Effector CD8-positive, alpha-beta T cell (primary cell): Measurements from ENCODE around the gene ARID1B.

Source experiments
- DNase-seq: peaks from one replicate; lab custom pipeline; 2025; lab: John Stamatoyannopoulos, UW

ARID1B gene

GRCh38 chr6:156825475-156825874 lies 48.3 kb downstream of the ARID1B start:
- no peak for DNase-seq

GRCh38 chr6:156826290-156826955 lies 49.2 kb downstream of the ARID1B start:
- DNase-seq, result no peak

- no peak for DNase-seq
These were observed 50.2 kb downstream of the ARID1B start for GRCh38 chr6:156827382-156827781.

- no peak for DNase-seq
These were observed 51.1 kb downstream of the ARID1B start for GRCh38 chr6:156828280-156828703.

GRCh38 chr6:156830126-156830525 lies 52.9 kb downstream of the ARID1B start:
- no peak for DNase-seq

GRCh38 chr6:156832231-156832647 lies 55.1 kb downstream of the ARID1B start:
- DNase-seq, result no peak

GRCh38 chr6:156832669-156833068 lies 55.5 kb downstream of the ARID1B start:
- no peak for DNase-seq

- DNase-seq, result no peak
These were observed 56.6 kb downstream of the ARID1B start for GRCh38 chr6:156833755-156834154.

DNA sequence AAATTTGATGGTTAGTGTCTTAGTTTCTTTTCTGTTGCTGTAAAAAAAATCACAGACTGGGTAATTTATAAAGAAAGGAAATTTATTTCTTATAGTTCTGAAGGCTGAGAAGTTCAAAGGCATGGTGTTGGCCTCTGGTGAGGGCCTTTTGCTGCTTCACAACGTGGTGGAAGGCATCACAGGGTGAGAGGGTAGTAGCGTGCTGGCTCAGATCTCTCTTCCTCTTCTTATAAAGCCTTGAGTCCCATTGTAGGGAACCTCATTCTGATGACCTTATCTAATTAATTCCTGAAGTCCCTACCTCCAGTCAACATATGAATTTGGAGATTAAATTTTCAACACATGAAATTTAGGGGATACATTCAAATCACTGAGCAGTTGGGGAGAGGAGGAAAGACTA lies 62.0 kb downstream of the ARID1B start:
- DNase-seq, result no peak

- no peak for DNase-seq
These were observed 62.4 kb downstream of the ARID1B start for GRCh38 chr6:156839591-156840001.

GRCh38 chr6:156840136-156840535 lies 63.0 kb downstream of the ARID1B start:
- no peak for DNase-seq

DNA sequence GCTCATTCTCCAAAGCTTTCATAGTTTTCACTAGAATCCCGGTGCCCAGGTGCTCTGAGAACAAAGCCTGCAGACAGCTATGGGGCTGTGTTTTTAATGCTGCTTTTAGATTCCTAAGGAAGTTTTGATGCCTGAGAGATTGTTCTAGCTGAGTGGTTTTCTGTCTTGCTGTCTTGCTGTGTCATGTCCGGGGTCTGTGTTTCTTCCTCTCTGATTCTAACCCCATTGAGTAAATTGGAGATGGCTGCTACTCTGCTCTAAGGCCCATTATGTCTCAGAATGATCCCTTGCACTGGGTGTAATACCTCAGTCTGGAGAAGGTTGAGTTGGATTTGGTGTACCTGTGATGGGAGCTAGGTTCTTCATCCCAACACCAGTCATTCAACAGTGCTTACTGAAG lies 63.4 kb downstream of the ARID1B start:
- no peak for DNase-seq

DNA sequence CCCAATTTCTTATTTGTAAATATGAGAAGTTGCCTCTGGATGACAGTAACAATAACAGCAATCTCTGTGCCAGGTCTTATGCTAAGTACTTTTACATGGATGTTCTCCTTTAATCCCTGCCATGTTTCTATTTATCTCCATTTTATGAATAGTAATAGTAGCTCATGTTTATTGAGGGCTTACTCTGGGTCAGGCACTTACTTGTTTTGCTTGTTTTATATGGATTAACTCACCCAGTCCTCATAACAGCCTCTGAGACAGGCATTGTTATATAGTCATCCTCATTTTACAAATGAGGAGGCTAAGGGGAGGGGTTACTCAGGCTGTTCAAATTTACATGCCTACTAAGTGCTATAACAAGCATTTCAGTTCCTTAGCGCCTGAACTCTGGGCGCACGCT lies 64.3 kb downstream of the ARID1B start:
- no peak for DNase-seq

GRCh38 chr6:156842598-156843250 lies 65.5 kb downstream of the ARID1B start:
- no peak for DNase-seq

DNA sequence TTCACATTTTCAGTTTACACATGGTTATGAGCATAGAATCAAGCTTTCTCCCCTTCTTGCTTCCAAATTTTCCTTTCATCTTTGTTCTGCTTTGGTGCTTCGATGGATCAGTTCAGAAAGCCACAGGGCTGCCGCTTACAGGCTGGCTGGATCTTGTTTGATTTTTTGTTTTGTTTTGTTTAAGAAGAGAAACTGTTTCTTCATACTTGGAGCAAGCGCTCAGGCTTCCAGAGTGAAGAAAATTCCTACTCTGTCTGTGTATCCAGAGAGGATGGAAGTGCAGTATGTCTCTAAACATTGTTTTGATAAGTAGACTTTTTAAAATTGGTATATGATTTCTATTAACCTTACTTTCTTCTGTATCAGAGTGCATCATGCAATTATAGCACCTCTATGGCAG lies 66.9 kb downstream of the ARID1B start:
- no peak for DNase-seq

GRCh38 chr6:156845454-156846155 lies 68.4 kb downstream of the ARID1B start:
- DNase-seq, result no peak

DNA sequence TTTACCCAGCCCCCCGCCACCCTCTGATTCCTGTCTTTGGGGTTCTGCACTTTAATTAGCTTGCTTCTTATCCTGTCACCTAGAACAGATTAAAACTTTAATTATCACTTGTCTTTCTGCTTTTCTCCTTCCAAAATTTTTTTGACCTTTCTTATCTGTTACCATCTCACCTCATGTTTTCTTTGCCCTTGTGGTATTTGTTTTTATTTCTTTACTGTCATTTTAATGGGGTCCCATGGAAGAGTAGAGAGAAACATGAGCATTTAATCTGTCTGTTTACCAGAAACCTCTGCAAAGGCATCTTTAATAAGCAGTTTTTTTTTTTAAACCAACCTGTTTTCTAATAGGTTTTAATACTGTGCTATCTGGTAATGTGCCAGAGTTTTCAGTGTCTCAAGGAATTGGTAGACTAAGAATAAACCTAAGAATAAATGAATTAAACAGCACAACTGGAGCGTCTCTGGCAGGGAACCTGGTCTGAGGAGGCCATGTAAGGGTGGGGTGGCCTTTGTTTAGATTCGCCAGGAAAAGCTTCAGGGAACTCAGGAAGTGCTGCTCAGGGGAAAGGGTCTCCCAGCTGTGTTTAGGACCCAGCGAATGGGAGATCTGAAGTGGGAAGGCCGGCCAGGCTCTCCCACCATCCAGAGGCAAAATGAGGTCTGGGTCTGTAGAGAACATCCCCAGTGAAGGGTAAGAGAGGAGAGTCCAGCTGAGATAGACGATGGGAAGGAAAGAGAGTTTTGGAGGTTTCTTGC lies 69.8 kb downstream of the ARID1B start:
- no peak for DNase-seq

DNA sequence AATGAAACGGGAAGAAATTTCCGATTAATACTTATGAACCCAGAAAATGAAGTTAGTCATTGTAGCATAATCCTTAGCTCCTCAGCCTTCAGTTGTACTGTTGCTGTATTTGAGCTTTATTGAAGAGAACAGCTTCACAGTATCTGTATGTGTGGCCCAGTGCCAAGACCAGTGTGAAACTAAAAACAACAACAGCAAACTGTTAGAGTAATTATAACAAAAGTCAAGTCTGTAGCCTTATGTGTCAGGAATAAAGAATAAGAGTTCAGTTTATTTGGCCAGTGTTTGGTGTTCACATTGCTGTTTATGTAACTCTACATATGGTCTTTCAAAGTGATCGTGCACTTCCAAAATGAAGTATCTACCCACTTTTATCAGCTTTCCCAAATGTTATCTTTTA lies 70.9 kb downstream of the ARID1B start:
- DNase-seq, result no peak

DNA sequence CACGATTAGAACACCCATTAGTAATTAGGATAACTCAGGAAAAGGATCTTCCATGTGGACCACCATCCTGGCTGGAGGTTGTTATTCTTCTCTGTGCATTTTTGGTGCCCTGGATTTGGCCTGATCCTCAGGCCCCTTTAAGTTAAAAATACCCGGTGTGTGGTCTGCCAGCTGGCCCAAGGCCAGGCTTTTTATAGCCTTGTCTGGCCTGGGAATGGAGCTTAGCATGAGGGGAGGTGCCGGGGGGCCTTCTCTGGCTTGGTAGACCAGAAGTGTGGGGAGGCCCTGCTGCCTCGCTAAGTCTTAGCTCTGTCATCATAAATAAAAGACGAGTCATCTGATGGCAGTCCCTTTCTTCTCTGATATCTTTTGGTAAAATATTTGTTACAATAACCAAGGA lies 71.4 kb downstream of the ARID1B start:
- DNase-seq, result no peak

GRCh38 chr6:156849806-156850205 lies 72.6 kb downstream of the ARID1B start:
- no peak for DNase-seq

DNA sequence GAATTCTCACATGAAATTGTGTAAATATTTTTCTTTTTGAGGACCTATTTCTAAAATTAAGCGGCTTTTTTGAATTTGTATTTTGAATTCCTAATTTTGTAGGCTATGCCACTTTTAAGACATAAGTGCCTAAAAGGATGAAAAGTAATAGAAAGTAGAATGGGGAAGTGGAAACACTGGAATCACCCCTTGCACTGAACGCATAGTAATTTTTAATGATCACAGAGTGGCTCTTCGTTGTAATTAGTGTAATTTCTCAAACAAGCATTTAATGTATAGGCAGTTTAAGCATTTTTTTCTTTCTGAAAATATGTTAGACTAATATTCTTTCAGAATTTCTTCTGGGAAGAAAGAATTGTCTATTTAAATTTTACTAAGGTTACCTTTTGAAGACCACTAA lies 73.2 kb downstream of the ARID1B start:
- DNase-seq, result no peak

- no peak for DNase-seq
These were observed 74.3 kb downstream of the ARID1B start for GRCh38 chr6:156851454-156851921.
